ENCODE measurements around the gene KRTAP10-4. TPM values are rescaled to one million over a fixed set of nuclear protein-coding genes. Genes with fewer than 3 reads are reported as not detected.
A peak's percentile ranks its signal among the peaks of the same experiment; 100 is the strongest.

KRTAP10-4 gene
- total RNA-seq, 3 donors from 2014 or later (not counting 1 experiment from before 2014, with no cell fraction given), result not detected

- Histone ChIP-seq H3K9me3 (ENCODE audit: control insufficient read depth, insufficient read depth, low read length) (peaks cover 27% of the 10 kb centered on the region), H3K4me3 (ENCODE audit: low read length) (no peak overlapping the region), H3K4me1 (ENCODE audit: control insufficient read depth, insufficient read depth, low read length) (peaks cover 15% of the 10 kb centered on the region), H3K27ac (ENCODE audit: low read length) (no peak overlapping the region), H3K27me3 (ENCODE audit: control insufficient read depth, insufficient read depth, low read length) (no peaks in the 10 kb centered on the region), H3K36me3 (ENCODE audit: control insufficient read depth, insufficient read depth, low read length) (no peaks in the 10 kb centered on the region)
- Mint-ChIP-seq H3K4me1 (peaks cover 0 to 18% of the 10 kb centered on the region in 2 donors), H3K27me3 (ENCODE audit: low read depth in 2 of 2) (peaks cover 17 to 26% of the 10 kb centered on the region in 2 donors), H3K9me3 (peaks cover 2 to 14% of the 10 kb centered on the region in 2 donors), H3K36me3 (peaks cover 15% of the 10 kb centered on the region), H3K27ac (no peak overlapping the region), H3K4me3 (no peak overlapping the region)
- 91% methylated on average over 4 of the region's 4 CpGs for WGBS (ENCODE audit: insufficient coverage)
- peak in 1 of 3 donors; percentile 36 for ATAC-seq
- no peak for DNase-seq
- intact Hi-C loops (cut with micrococcal nuclease), result no loop called here
- TF ChIP-seq, protein P1, sequence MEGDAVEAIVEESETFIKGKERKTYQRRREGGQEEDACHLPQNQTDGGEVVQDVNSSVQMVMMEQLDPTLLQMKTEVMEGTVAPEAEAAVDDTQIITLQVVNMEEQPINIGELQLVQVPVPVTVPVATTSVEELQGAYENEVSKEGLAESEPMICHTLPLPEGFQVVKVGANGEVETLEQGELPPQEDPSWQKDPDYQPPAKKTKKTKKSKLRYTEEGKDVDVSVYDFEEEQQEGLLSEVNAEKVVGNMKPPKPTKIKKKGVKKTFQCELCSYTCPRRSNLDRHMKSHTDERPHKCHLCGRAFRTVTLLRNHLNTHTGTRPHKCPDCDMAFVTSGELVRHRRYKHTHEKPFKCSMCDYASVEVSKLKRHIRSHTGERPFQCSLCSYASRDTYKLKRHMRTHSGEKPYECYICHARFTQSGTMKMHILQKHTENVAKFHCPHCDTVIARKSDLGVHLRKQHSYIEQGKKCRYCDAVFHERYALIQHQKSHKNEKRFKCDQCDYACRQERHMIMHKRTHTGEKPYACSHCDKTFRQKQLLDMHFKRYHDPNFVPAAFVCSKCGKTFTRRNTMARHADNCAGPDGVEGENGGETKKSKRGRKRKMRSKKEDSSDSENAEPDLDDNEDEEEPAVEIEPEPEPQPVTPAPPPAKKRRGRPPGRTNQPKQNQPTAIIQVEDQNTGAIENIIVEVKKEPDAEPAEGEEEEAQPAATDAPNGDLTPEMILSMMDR (IDR thresholded peaks at IDR 0.05), result no peak
Observed at GRCh38 chr21:44611551-44611950, 38.0 kb downstream of the KRTAP10-4 start.

DNA sequence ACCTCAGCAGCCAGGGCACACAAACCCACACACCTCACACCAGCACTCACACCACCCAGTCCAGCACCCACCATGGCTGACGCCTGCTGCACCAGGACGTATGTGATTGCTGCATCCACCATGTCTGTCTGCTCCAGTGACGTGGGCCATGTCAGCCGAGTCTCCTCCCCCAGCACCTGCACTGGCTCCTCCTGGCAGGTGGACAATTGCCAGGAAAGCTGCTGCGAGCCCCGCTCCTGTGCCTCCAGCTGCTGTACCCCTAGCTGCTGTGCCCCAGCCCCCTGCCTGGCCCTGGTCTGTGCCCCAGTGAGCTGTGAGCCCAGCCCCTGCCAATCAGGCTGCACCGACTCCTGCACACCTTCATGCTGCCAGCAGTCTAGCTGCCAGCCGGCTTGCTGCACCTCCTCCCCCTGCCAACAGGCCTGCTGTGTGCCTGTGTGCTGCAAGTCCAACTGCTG lies 38.5 kb downstream of the KRTAP10-4 start, which contains the start of gene KRTAP10-8:
TSS of gene KRTAP10-8 (plus strand) at position 51 of the 458 bp plus-strand sequence. CDS start at position 73, 22 bp downstream.
- DNase-seq (no peak), ATAC-seq (peak in 1 of 3 donors; percentile 43)
- Mint-ChIP-seq H3K27me3 (ENCODE audit: low read depth in 2 of 2) (peaks cover 14 to 23% of the 10 kb centered on the region in 2 donors), H3K36me3 (peaks cover 15% of the 10 kb centered on the region), H3K9me3 (peaks cover 2 to 14% of the 10 kb centered on the region in 2 donors), H3K4me1 (peaks cover 0 to 20% of the 10 kb centered on the region in 2 donors), H3K4me3 (peak within 1 kb of the TSS; percentile 17), H3K27ac (no peak within 1 kb of the TSS)
- H3K4me1 ChIP-seq (ENCODE audit: control insufficient read depth, insufficient read depth, low read length), result peaks cover 15% of the 10 kb centered on the region
- no peaks in the 10 kb centered on the region for H3K27me3 ChIP-seq (ENCODE audit: control insufficient read depth, insufficient read depth, low read length)
- H3K4me3 ChIP-seq (ENCODE audit: low read length), result no peak within 1 kb of the TSS
- WGBS (ENCODE audit: insufficient coverage), result 85% methylated on average over 8 of the region's 8 CpGs
- no peak within 1 kb of the TSS for H3K27ac ChIP-seq (ENCODE audit: low read length)
- TF ChIP-seq, protein P1 (IDR thresholded peaks at IDR 0.05), result no peak
- no peaks in the 10 kb centered on the region for H3K36me3 ChIP-seq (ENCODE audit: control insufficient read depth, insufficient read depth, low read length)
- H3K9me3 ChIP-seq (ENCODE audit: control insufficient read depth, insufficient read depth, low read length), result peaks cover 27% of the 10 kb centered on the region
- intact Hi-C loops (cut with micrococcal nuclease), result no loop called here

- 88% methylated on average over 13 of the region's 13 CpGs for WGBS (ENCODE audit: insufficient coverage)
- Mint-ChIP-seq H3K4me1 (peaks cover 1 to 20% of the 10 kb centered on the region in 2 donors), H3K4me3 (no peak overlapping the region), H3K9me3 (peaks cover 2 to 14% of the 10 kb centered on the region in 2 donors), H3K27me3 (ENCODE audit: low read depth in 2 of 2) (peaks cover 11 to 19% of the 10 kb centered on the region in 2 donors), H3K36me3 (peaks cover 15% of the 10 kb centered on the region), H3K27ac (no peak overlapping the region)
- H3K27me3 ChIP-seq (ENCODE audit: control insufficient read depth, insufficient read depth, low read length), result no peaks in the 10 kb centered on the region
- intact Hi-C loops (cut with micrococcal nuclease), result no loop called here
- peaks cover 27% of the 10 kb centered on the region for H3K9me3 ChIP-seq (ENCODE audit: control insufficient read depth, insufficient read depth, low read length)
- H3K4me1 ChIP-seq (ENCODE audit: control insufficient read depth, insufficient read depth, low read length), result peaks cover 15% of the 10 kb centered on the region
- H3K4me3 ChIP-seq (ENCODE audit: low read length), result no peak overlapping the region
- ATAC-seq, result no peak
- H3K36me3 ChIP-seq (ENCODE audit: control insufficient read depth, insufficient read depth, low read length), result no peaks in the 10 kb centered on the region
- H3K27ac ChIP-seq (ENCODE audit: low read length), result no peak overlapping the region
- TF ChIP-seq, protein P1 (IDR thresholded peaks at IDR 0.05), result no peak
- DNase-seq, result no peak
Observed at GRCh38 chr21:44612669-44613229, 39.2 kb downstream of the KRTAP10-4 start.

Data from natural killer cell (primary cell).